Urinary bladder (tissue), 4 donors: ENCODE measurements around the gene WSCD2. TPM values are rescaled to one million over a fixed set of nuclear protein-coding genes. Genes with fewer than 3 reads are reported as not detected.

Experiments
- DNase-seq: peaks from one replicate; pipeline ENCODE4 v3.0.0-alpha.2; 2015; ENCODE audit errors: extremely low spot score
- H3K27ac ChIP-seq: one replicate; pipeline ENCODE4 v1.5.1; 2013; ENCODE audit warnings: low read depth, mild to moderate bottlenecking, moderate library complexity
- H3K36me3 ChIP-seq: one replicate; pipeline ENCODE4 v1.6.1; 2013; ENCODE audit warnings: mild to moderate bottlenecking, moderate library complexity; ENCODE audit not compliant: insufficient read depth
- H3K4me1 ChIP-seq: one replicate; pipeline ENCODE4 v1.6.1; 2013; ENCODE audit warnings: mild to moderate bottlenecking, moderate library complexity; ENCODE audit not compliant: insufficient read depth
- H3K4me3 ChIP-seq: one replicate; pipeline ENCODE4 v1.5.1; 2013; ENCODE audit warnings: low read depth, low read length
- WGBS: extraction: QIAGEN DNeasy Blood & Tissue Kit; methylation state at CpG from one replicate; pipeline ENCODE4 v1.1.7; 2013; 5-methylcytosine and 5-hydroxymethylcytosine counted together
- polyA plus RNA-seq: library from polyadenylated mRNA; stranded (reverse); fragments of 200-250 nt; gene quantifications from one replicate; pipeline ENCODE4 v1.2.3, GENCODE V29; 2013
- total RNA-seq: library from RNA; depleted of rRNA; stranded (reverse); fragments of >200 nt; gene quantifications from one replicate; pipeline ENCODE4 v1.2.3, GENCODE V29; 2014
- donor health status: healthy with polysubstance abuse.
- donor health status: healthy.

WSCD2 gene
- total and polyA plus RNA-seq, 2 donors = 2.3 to 6.5 TPM

GRCh38 chr12:108237272-108237671 is 108.2 kb downstream of the WSCD2 start:
- Histone ChIP-seq H3K27ac (no peak overlapping the region), H3K36me3 (no peaks in the 10 kb centered on the region), H3K4me1 (no peaks in the 10 kb centered on the region), H3K4me3 (no peak overlapping the region)
- DNase-seq = no peak
- 85% methylated on average over 3 of the region's 3 CpGs for WGBS

GRCh38 chr12:108238474-108238873 is 109.4 kb downstream of the WSCD2 start:
- Histone ChIP-seq H3K27ac (no peak overlapping the region), H3K4me3 (no peak overlapping the region), H3K4me1 (no peaks in the 10 kb centered on the region), H3K36me3 (no peaks in the 10 kb centered on the region)
- no peak for DNase-seq
- WGBS = 97% methylated on average over 3 of the region's 3 CpGs

- no peak overlapping the region for H3K27ac ChIP-seq
- no peaks in the 10 kb centered on the region for H3K36me3 ChIP-seq
- 83% methylated on average over 2 of the region's 2 CpGs for WGBS
- DNase-seq = no peak
- H3K4me3 ChIP-seq = no peak overlapping the region
- no peaks in the 10 kb centered on the region for H3K4me1 ChIP-seq
Measured at GRCh38 chr12:108239378-108239777, 110.3 kb downstream of the WSCD2 start.

- DNase-seq = no peak
- 56% methylated on average over 34 of the region's 34 CpGs for WGBS
- Histone ChIP-seq H3K36me3 (no peaks in the 10 kb centered on the region), H3K27ac (no peak overlapping the region), H3K4me3 (no peak overlapping the region), H3K4me1 (no peaks in the 10 kb centered on the region)
Measured at GRCh38 chr12:108240027-108240785, 111.1 kb downstream of the WSCD2 start.

- 85% methylated on average over 4 of the region's 4 CpGs for WGBS
- no peak overlapping the region for H3K27ac ChIP-seq
- no peak for DNase-seq
- no peaks in the 10 kb centered on the region for H3K4me1 ChIP-seq
- H3K36me3 ChIP-seq = no peaks in the 10 kb centered on the region
- H3K4me3 ChIP-seq = no peak overlapping the region
Measured at GRCh38 chr12:108240928-108241327, 111.8 kb downstream of the WSCD2 start.

GRCh38 chr12:108241986-108242703 is 113.1 kb downstream of the WSCD2 start:
- 62% methylated on average over 10 of the region's 10 CpGs for WGBS
- DNase-seq = no peak
- Histone ChIP-seq H3K4me1 (no peaks in the 10 kb centered on the region), H3K36me3 (no peaks in the 10 kb centered on the region), H3K27ac (no peak overlapping the region), H3K4me3 (no peak overlapping the region)

GRCh38 chr12:108247130-108247529 is 118.0 kb downstream of the WSCD2 start:
- no peaks in the 10 kb centered on the region for H3K4me1 ChIP-seq
- H3K27ac ChIP-seq = no peak overlapping the region
- 79% methylated on average over 2 of the region's 2 CpGs for WGBS
- H3K4me3 ChIP-seq = no peak overlapping the region
- DNase-seq = no peak
- no peaks in the 10 kb centered on the region for H3K36me3 ChIP-seq

GRCh38 chr12:108248011-108248410 is 118.9 kb downstream of the WSCD2 start:
- WGBS = 86% methylated on average over 13 of the region's 13 CpGs
- Histone ChIP-seq H3K4me1 (no peaks in the 10 kb centered on the region), H3K4me3 (no peak overlapping the region), H3K36me3 (no peaks in the 10 kb centered on the region), H3K27ac (no peak overlapping the region)
- DNase-seq = no peak

- Histone ChIP-seq H3K4me3 (no peak overlapping the region), H3K4me1 (no peaks in the 10 kb centered on the region), H3K27ac (no peak overlapping the region), H3K36me3 (no peaks in the 10 kb centered on the region)
- DNase-seq = no peak
- 77% methylated on average over 7 of the region's 7 CpGs for WGBS
Measured at GRCh38 chr12:108252523-108252922, 123.4 kb downstream of the WSCD2 start.

GRCh38 chr12:108253540-108253939 is 124.5 kb downstream of the WSCD2 start:
- Histone ChIP-seq H3K4me1 (no peaks in the 10 kb centered on the region), H3K4me3 (no peak overlapping the region), H3K36me3 (no peaks in the 10 kb centered on the region), H3K27ac (no peak overlapping the region)
- 4% methylated on average over 3 of the region's 4 CpGs for WGBS
- no peak for DNase-seq

GRCh38 chr12:108254030-108254429 is 124.9 kb downstream of the WSCD2 start:
- WGBS = 54% methylated on average over 5 of the region's 5 CpGs
- no peak for DNase-seq
- H3K27ac ChIP-seq = no peak overlapping the region
- no peak overlapping the region for H3K4me3 ChIP-seq
- H3K4me1 ChIP-seq = no peaks in the 10 kb centered on the region
- H3K36me3 ChIP-seq = no peaks in the 10 kb centered on the region

- WGBS = 34% methylated on average over 13 of the region's 13 CpGs
- Histone ChIP-seq H3K27ac (no peak overlapping the region), H3K36me3 (no peaks in the 10 kb centered on the region), H3K4me1 (no peaks in the 10 kb centered on the region), H3K4me3 (no peak overlapping the region)
- DNase-seq = no peak
Measured at GRCh38 chr12:108254517-108255251, 125.6 kb downstream of the WSCD2 start.

- Histone ChIP-seq H3K4me1 (no peaks in the 10 kb centered on the region), H3K4me3 (no peak overlapping the region), H3K27ac (no peak overlapping the region), H3K36me3 (no peaks in the 10 kb centered on the region)
- DNase-seq = no peak
- WGBS = 75% methylated on average over 3 of the region's 3 CpGs
Measured at GRCh38 chr12:108255252-108255602, 126.1 kb downstream of the WSCD2 start.

GRCh38 chr12:108257004-108257403 is 127.9 kb downstream of the WSCD2 start:
- WGBS = 28% methylated on average over 3 of the region's 3 CpGs
- Histone ChIP-seq H3K27ac (no peak overlapping the region), H3K36me3 (no peaks in the 10 kb centered on the region), H3K4me1 (no peaks in the 10 kb centered on the region), H3K4me3 (no peak overlapping the region)
- DNase-seq = no peak
